Subcutaneous abdominal adipose tissue (tissue), 5 donors: ENCODE measurements around the gene MTIF3.

ENCODE experiments used
- H3K27ac ChIP-seq: one replicate; pipeline ENCODE4 v1.7.0; 2013; ENCODE audit warnings: low read depth, mild to moderate bottlenecking, inconsistent platforms, low read length, moderate library complexity
- H3K27me3 ChIP-seq, 5 donors: one replicate each; pipeline ENCODE4 v1.7.0; 2013; ENCODE audit warnings: low read length in 5 of 5, inconsistent platforms in 1 of 5; ENCODE audit not compliant: control insufficient read depth in 5 of 5, insufficient read depth in 4 of 5
- H3K36me3 ChIP-seq, 5 donors: one replicate each; pipeline ENCODE4 v1.7.0; 2013; ENCODE audit warnings: low read length in 5 of 5; ENCODE audit not compliant: control insufficient read depth in 5 of 5, insufficient read depth in 5 of 5
- H3K4me1 ChIP-seq, 5 donors: one replicate each; pipeline ENCODE4 v1.7.0; 2013; ENCODE audit warnings: low read length in 5 of 5, mild to moderate bottlenecking in 3 of 5, moderate library complexity in 1 of 5; ENCODE audit not compliant: control insufficient read depth in 5 of 5, insufficient read depth in 5 of 5
- H3K4me3 ChIP-seq, 5 donors: one replicate each; pipeline ENCODE4 v1.7.0; 2013; ENCODE audit warnings: low read length in 5 of 5, low read depth in 1 of 5
- H3K9ac ChIP-seq, 5 donors: one replicate each; pipeline ENCODE4 v1.7.0; 2013; ENCODE audit warnings: low read length in 5 of 5, mild to moderate bottlenecking in 4 of 5, moderate library complexity in 3 of 5
- H3K9me3 ChIP-seq, 5 donors: one replicate each; pipeline ENCODE4 v1.7.0; 2013; ENCODE audit warnings: low read length in 5 of 5; ENCODE audit not compliant: control insufficient read depth in 5 of 5
- donor health status: healthy.
- donor health status: healthy.
- donor health status: healthy.
- donor health status: healthy.
- donor health status: healthy.

The MTIF3 gene

DNA sequence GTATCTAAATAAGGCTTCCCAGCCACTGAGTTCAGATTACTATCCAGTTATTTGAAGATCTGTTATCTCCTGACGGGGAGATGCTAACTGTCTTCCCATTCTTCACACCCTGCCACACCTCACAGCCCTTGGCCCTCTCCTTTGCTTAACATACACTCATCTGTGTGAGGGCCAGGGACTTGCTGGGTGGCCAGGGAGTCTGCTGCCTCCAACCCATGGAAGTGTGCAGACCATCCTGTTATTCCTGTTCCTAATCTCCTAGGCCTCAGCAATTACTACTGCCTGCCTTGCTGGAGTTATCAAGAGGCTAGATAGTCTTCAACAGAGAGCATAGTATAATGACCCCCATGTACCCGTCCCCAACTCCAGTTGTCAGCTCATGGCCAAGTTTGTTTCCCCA is 62.1 kb downstream of the MTIF3 start:
- Histone ChIP-seq H3K4me1 (peaks cover 0 to 16% (median 13%) of the 10 kb centered on the region in 5 donors), H3K36me3 (no peaks in the 10 kb centered on the region), H3K27me3 (no peaks in the 10 kb centered on the region), H3K27ac (no peak overlapping the region), H3K9ac (no peak overlapping the region), H3K4me3 (no peak overlapping the region), H3K9me3 (no peaks in the 10 kb centered on the region)
